GM18870 (cell line): ENCODE results near the gene ITGB4.
"Not testable (repeated sequence)": the region's sequence is repeated elsewhere in the genome, so short reads cannot be mapped to it uniquely, and the experiment has no call there.

Source experiments
- ATAC-seq: cut with Tn5 transposase; IDR thresholded peaks from one replicate; pipeline ENCODE4 v1.9.1; 2021; ENCODE audit warnings: moderate library complexity; ENCODE audit not compliant: unreplicated experiment

The ITGB4 gene

GRCh38 chr17:75767881-75768280 is 46.6 kb downstream of the ITGB4 start:
- ATAC-seq = no peak

- ATAC-seq = no peak
These were observed 48.3 kb downstream of the ITGB4 start for GRCh38 chr17:75769536-75769935.

GRCh38 chr17:75771334-75772281 is 50.3 kb downstream of the ITGB4 start:
- ATAC-seq = no peak

- no peak for ATAC-seq
These were observed 52.0 kb downstream of the ITGB4 start for GRCh38 chr17:75773121-75773807.

- ATAC-seq = no peak
These were observed 52.7 kb downstream of the ITGB4 start for GRCh38 chr17:75773808-75774470.

GRCh38 chr17:75774471-75774990 is 53.3 kb downstream of the ITGB4 start:
- no peak for ATAC-seq

GRCh38 chr17:75774991-75775668 is 53.9 kb downstream of the ITGB4 start:
- ATAC-seq = no peak

GRCh38 chr17:75776386-75777295 is 55.4 kb downstream of the ITGB4 start:
- no peak for ATAC-seq

GRCh38 chr17:75777296-75777922 is 56.1 kb downstream of the ITGB4 start:
- ATAC-seq = no peak

- ATAC-seq = not testable (repeated sequence)
These were observed 57.0 kb downstream of the ITGB4 start for GRCh38 chr17:75778066-75778860.

- no peak for ATAC-seq
These were observed 57.6 kb downstream of the ITGB4 start for GRCh38 chr17:75778861-75779249.

GRCh38 chr17:75779250-75779986 is 58.2 kb downstream of the ITGB4 start:
- peak; percentile 78 for ATAC-seq

GRCh38 chr17:75779987-75780889 is 59.0 kb downstream of the ITGB4 start:
- ATAC-seq = no peak

- ATAC-seq = no peak
These were observed 62.0 kb downstream of the ITGB4 start for GRCh38 chr17:75783069-75783783.

GRCh38 chr17:75783803-75784472 is 62.7 kb downstream of the ITGB4 start:
- peak; percentile 9 for ATAC-seq
